HG03469 (cell line): ENCODE data around the gene SMAD3.

Experiments used
- ATAC-seq: cut with Tn5 transposase; IDR thresholded peaks from one replicate; pipeline ENCODE4 v1.9.1; 2021; ENCODE audit warnings: mild to moderate bottlenecking, moderate library complexity, moderate number of reproducible peaks; ENCODE audit not compliant: unreplicated experiment

Gene SMAD3

GRCh38 chr15:67158367-67158766, 93.0 kb downstream of the SMAD3 start:
- ATAC-seq = no peak

DNA sequence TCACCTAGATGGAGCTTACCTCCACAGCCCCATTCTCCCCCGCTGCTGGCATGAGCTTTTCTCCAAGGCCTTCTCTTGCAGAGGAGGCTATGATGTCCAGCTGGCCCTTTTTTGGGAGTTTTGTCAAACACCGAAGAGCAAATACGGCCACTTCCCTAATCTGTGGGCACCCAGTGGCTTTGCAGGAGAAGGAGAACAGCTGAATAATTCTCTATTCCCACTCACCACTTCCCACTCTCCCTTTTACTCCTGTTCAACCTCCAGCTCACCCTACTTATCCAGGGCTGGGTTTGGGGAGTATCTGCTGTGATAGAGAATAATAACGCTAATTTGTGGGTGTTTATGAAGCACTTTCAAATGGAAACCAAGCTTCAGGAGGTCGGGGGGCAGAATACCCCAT, 96.0 kb downstream of the SMAD3 start:
- no peak for ATAC-seq

- ATAC-seq = no peak
Measured at GRCh38 chr15:67161881-67162280, 96.5 kb downstream of the SMAD3 start.

GRCh38 chr15:67163180-67163579, 97.8 kb downstream of the SMAD3 start:
- no peak for ATAC-seq

- ATAC-seq = no peak
Measured at GRCh38 chr15:67164401-67164791, 99.0 kb downstream of the SMAD3 start.

GRCh38 chr15:67164811-67165253, 99.4 kb downstream of the SMAD3 start:
- ATAC-seq = no peak

GRCh38 chr15:67165254-67166253, 100.2 kb downstream of the SMAD3 start:
- ATAC-seq = no peak

DNA sequence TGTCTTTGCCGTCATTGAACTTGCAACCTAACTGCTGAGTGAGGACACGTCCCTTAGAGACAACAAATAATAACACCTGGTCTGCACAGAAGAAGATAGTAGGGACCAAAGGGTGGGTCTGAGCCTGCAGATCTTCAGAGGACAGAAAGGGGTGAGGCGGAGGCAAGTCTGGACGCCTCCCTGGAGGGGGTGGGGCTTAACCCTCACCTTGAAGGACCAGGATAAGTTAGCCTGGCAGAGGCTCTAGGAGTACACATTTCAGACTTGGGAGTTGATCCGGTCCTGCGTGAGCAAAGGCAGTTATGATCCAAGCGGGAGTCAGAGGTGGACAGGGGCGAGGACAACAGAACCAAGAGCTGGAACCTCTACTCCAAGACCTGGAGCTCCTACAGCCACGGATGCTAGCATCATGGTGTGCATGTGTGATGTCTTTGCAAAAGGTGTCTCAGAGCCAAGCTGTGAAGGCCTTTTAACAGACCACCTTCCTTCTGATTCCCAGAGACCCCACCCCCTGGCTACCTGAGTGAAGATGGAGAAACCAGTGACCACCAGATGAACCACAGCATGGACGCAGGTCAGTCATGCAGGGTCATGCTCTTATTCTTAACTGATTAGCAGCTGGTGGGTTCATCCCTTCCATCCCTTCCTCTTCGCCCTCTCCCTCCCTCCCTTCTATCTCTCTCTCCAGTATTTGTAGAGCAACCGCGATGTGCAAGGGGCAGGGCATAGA, 101.0 kb downstream of the SMAD3 start:
- no peak for ATAC-seq

GRCh38 chr15:67167091-67167490, 101.7 kb downstream of the SMAD3 start:
- no peak for ATAC-seq

DNA sequence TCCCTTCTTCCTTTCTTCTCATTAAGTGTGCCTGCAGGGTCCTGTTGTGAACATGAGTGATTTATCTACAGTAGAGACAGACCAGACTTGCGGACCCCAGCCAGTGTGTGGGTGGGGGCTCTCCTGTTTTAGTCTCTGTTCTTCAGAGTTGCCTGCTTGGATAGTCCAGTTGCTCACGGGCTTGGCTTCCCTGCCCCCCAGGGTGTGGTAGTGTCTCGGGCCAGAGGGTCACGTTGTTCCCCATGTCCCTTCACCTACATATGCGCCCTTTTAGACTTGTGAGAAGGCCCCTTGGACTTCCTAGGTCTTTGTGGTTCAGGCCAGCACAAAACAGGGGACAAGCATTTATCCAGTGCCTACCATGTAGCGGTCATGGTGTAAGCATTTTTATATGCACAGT, 103.3 kb downstream of the SMAD3 start:
- no peak for ATAC-seq

GRCh38 chr15:67170143-67170925, 104.9 kb downstream of the SMAD3 start:
- ATAC-seq = no peak

DNA sequence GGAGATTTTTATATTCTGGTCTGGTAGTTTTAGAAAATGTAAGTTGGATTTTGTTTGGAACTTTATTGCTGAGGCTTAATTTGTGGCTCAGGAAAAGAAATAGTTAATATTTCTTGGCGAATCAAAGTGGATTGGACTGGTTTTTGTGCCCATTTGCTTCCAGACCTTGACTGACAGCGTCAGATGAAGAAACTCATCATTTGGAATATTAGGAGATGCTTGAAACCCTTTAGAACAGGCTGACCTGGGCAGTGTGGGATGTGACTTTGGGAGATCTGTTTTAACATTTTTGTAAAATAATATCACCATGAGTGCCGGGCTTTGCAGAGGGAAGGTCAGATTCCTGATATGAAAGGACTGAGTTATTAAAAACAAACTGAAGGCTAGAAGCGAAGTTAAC, 106.1 kb downstream of the SMAD3 start:
- no peak for ATAC-seq

DNA sequence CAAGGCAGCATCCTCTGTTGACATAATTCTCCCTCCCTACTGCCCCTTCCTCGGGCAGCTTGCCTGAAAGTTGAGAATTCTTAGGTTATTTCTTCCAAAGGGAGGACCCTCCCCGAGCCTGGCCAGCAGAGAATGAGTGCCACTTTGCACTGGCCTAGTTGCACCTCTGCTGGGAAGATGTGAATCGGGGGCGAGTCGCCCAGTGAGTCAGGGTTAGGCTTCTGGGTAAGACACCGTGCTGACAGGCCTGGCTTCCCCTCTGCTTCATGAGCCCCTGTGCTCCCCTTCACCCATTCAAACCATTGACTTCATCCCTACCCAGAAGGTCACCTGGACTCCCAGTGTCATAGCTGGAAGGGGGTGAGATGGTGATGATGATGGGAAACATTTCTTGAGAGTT, 106.8 kb downstream of the SMAD3 start:
- ATAC-seq = no peak

GRCh38 chr15:67173005-67173404, 107.6 kb downstream of the SMAD3 start:
- no peak for ATAC-seq

DNA sequence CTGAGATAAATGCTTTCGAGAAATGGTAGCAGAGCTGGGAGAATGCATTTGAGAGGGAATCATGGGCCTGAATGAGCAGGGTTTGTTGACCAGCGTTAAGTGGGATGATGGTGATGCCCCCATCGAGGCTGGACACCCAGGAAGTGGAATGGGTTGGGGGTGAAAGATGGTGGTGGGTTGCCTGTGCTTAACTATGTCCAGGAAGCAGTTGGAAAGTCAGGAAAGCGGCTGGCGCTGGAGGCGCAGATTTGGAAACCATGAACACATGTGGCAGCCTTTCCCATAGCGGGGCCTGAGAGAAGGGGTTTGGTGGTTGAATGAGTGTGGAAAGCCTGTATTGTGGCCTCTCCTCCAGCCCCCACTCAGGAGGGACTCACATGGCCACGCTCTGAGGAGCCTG, 108.4 kb downstream of the SMAD3 start:
- no peak for ATAC-seq

- ATAC-seq = no peak
Measured at GRCh38 chr15:67174446-67174845, 109.0 kb downstream of the SMAD3 start.

- ATAC-seq = no peak
Measured at GRCh38 chr15:67174864-67175573, 109.6 kb downstream of the SMAD3 start.

GRCh38 chr15:67175643-67176071, 110.3 kb downstream of the SMAD3 start:
- no peak for ATAC-seq

DNA sequence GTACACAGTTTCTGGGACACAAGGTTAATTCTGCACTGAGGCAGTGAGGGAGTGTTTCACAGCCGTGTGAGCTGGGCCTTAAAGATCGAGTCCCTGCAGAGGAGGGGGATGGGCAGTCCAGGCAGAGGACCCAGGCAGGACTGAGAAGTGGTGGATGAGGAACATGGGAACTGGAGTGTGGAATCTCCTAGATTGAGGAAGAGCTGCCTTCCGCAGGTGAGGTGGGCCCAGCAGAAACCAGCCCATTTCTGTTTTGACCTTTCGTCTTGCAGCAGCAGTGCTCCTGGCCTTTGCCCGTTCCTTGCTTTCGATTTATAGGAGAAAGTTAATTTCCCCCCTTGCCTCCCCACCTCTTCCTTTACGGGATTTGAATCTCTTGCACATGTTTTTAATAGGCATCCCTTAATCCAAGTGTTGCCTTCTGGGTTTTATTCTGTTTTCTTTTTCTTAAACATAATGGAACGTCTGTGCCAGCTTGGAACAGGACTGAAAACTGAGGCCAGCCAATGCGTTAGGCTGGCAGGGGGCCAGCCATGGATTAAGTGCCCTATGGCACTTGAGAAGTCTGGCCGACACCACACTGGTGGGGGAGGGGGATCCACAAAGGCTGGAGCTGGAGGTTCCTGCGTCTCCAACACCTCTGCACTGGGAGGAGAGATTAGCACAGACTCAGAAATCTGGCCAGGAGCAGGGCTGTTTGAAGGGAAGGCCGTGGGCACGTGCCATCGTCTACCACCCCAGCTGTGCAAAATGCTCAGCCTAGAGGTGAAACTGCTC, 111.0 kb downstream of the SMAD3 start:
- no peak for ATAC-seq

DNA sequence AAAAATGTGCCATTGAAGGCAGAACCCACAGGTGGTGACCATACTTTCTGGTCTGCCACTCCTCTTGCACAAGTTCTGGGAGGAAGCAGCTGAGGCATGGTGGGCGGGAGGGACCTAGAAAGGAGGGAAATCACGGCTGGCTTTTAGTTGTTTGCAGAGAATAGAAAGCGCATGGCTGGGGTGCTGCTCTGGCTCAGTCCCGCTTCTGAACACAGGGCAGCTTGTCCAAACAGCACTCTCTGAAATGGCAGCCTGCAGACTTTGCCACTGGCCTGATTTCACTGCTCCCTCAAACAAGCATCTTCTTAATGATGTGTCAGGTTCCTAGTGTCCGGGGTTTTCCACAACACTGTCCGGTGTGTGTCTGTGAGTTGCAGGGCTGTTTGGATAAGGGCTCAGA, 112.3 kb downstream of the SMAD3 start:
- no peak for ATAC-seq
